Choroid plexus epithelial cell (primary cell): Measurements from ENCODE around the gene INA.

Experiments used
- DNase-seq: peaks from one replicate; pipeline ENCODE4 v3.0.0-alpha.2; 2010; ENCODE audit warnings: low read depth
- H3K4me3 ChIP-seq: 2 replicates; pipeline ENCODE4 v1.5.1; 2011; ENCODE audit warnings: low read depth, mild to moderate bottlenecking, control low read depth, low read length, moderate library complexity
- TF ChIP-seq, protein P1 (sequence below): conservative IDR thresholded peaks from 2 replicates; pipeline ENCODE4 v1.5.1; 2011; ENCODE audit warnings: low read depth, mild to moderate bottlenecking, control low read depth, inconsistent platforms, low read length, moderate library complexity

The INA gene

DNA sequence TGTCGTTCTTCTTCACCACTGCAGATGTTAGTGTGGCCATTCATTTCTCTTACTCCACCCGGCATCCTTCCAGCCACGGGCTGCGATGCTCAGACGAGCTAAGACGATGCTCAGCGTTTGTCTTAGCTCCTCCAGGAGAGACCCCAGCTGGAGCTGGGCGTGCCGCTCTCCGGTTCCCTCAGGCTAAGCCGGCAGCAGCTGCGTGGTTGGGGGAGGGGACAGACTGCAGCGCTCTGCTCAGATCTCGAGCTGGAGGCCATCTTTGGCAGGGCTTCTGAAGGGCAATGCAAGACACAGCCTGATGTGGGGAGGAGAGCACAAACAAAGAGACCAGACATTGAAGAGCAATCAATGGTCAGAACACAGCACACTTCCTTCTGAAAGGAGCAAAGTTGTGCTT, 4.8 kb downstream of the INA start:
- peak; percentile 21 for DNase-seq
- TF ChIP-seq, protein P1, sequence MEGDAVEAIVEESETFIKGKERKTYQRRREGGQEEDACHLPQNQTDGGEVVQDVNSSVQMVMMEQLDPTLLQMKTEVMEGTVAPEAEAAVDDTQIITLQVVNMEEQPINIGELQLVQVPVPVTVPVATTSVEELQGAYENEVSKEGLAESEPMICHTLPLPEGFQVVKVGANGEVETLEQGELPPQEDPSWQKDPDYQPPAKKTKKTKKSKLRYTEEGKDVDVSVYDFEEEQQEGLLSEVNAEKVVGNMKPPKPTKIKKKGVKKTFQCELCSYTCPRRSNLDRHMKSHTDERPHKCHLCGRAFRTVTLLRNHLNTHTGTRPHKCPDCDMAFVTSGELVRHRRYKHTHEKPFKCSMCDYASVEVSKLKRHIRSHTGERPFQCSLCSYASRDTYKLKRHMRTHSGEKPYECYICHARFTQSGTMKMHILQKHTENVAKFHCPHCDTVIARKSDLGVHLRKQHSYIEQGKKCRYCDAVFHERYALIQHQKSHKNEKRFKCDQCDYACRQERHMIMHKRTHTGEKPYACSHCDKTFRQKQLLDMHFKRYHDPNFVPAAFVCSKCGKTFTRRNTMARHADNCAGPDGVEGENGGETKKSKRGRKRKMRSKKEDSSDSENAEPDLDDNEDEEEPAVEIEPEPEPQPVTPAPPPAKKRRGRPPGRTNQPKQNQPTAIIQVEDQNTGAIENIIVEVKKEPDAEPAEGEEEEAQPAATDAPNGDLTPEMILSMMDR: no peak
- H3K4me3 ChIP-seq: no peak overlapping the region

DNA sequence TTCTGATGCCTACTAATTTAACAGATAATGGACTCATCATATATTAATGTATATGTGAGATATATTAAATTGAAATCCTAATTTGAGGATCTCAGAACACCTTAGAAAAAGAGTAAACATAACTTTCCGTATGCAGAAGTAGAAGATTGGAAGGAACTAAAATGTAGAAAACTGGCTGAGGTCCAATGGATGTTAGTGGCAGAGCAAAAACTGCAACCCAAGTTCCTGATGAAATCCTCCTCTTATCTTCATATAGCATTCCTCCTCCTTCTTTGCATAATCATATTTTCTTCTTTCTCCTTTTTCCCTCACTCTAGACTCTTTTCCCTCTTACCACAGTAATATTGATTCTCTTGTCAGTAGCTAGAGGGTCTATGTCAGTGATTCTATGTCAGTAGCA, 6.0 kb downstream of the INA start:
- TF ChIP-seq, protein P1: no peak
- no peak overlapping the region for H3K4me3 ChIP-seq

DNA sequence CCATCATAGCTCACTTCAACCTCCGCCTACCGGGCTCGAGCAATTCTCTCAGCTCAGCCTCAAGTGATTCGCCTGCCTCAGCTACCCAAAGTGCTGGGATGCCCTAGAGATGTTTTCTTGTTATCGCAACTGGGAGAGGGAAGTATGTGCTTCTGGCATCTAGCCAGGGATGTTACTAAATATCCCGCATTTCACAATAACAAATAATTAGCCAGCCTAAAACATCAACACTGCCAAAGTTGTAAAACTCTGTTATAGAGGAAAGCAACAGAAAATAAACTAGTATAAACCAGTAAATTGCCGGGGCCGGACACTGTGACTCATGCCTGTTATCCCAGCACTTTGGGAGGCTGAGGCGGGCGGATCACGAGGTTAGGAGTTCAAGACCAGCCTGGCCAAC, 7.2 kb downstream of the INA start:
- TF ChIP-seq, protein P1: no peak
- peak; percentile 66 for DNase-seq
- H3K4me3 ChIP-seq: no peak overlapping the region

More for the DNA sequence above, 6.0 kb downstream of the INA start:
- DNase-seq: no peak

DNA sequence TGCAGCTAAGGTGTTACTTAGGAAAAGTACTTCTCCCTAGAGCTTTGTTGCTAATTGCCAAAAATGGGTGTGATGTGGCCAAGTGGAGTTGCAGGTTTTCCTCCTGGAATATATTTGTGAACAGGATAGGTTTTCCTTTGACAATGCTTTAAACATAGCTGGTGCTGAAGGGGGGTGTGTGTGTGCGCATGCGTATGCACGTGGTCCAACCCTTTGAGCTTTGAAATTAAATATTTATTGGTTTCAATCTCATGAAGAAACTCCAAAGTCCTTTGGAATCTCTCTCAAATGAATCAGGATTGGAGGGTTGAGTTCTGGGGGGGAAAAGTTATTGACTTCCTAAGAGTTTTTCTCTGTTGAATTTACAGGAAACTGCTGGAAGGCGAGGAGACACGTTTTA, 11.1 kb downstream of the INA start:
- H3K4me3 ChIP-seq: no peak overlapping the region
- DNase-seq: no peak
- TF ChIP-seq, protein P1: no peak

DNA sequence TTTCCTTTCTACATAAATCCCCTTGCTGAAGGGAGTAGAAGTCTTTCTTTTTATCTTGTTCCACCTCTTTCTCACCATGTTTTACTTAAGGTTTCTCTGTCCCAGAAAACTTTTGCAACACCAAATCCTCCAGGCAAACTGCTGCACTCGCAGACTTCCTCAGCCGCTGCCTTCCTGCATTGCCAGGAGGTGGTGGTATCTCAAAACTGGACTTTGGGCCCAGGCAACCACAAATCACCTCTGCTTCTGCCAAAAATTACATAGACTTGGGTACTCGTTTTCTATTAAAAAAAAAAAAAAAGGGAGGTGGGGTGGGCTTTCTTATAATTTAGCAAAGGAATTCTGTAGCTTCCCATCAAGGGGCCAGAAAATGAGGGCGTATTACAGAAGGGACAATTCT, 14.7 kb downstream of the INA start:
- H3K4me3 ChIP-seq: no peak overlapping the region
- TF ChIP-seq, protein P1: no peak
- no peak for DNase-seq

DNA sequence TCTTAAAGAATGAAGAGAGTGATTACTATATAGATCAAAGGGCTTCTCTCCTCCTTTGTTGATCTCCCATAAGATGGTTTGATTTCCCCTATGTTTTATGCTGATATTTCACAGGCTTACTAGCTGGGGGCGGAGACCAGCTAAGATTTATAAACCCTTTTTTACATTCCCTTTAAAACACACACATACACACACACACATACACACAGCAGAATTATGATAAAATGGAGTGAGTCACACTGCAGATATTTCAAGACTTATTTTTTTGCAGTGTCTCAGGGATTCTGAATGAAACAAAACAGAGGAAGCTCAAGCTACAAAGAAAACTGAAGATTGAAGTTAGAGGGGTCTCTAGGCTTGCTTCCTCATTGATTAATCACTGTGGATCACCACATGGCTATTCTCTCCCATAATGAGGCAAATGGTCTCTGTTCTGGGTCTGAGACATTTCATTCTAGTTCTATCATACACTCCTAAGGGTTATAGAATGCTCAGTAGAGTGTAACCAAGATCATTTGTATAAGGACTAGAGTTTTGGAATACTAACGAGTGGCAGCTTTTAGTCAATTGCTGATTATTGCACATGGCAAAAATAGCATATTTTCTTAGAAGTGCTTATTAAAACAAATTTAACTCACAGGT, 18.6 kb downstream of the INA start:
- H3K4me3 ChIP-seq: no peak overlapping the region
- peak; percentile 90 for DNase-seq
- TF ChIP-seq, protein P1: no peak

DNA sequence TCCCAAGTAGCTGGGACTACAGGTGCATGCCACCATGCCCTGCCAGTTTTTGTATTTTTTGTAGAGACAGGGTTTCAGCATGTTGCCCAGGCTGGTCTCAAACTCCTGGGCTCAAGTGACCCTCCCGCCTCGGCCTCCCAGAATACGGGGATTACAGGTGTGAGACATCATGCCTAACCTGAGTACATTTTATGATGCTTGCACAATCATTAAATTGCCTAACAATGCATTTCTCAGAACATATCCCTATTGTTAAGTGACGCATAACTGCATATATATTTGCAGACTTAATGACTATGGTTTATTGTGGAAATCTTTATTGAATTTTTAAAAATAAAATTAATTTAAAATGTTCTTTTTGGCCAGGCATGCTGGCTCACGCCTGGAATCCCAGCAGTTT, 30.7 kb downstream of the INA start:
- TF ChIP-seq, protein P1: no peak

More for the DNA sequence above, 30.7 kb downstream of the INA start:
- DNase-seq: no peak
- H3K4me3 ChIP-seq: no peak overlapping the region
